ENCODE results near the gene XNDC1N. TPM values are rescaled to one million over a fixed set of nuclear protein-coding genes. Genes with fewer than 3 reads are reported as not detected.

The XNDC1N gene
- total and polyA plus RNA-seq, 9 of the 15 experiments (the other 6 are each of a cell fraction or from before 2014, with no cell fraction given) = 6.8 to 11.4 (median 9.7) TPM

- TF ChIP-seq ZNF398 (CRISPR knock-in tag; IDR thresholded peaks at IDR 0.05) (no peak), ZNF3 (CRISPR knock-in tag; IDR thresholded peaks at IDR 0.05) (no peak), JUN (IDR thresholded peaks at IDR 0.05; ENCODE audit: borderline replicate concordance, low read depth, low read length) (no peak), JUN (CRISPR knock-in tag; IDR thresholded peaks at IDR 0.05; ENCODE audit: borderline replicate concordance) (no peak), MAFG (tag; conservative IDR thresholded peaks at IDR 0.05) (no peak), TBP (optimal IDR thresholded peaks at IDR 0.05; ENCODE audit: low read depth, low read length) (no peak), ATF1 (CRISPR knock-in tag; IDR thresholded peaks at IDR 0.05) (no peak), ATF1 (tag; IDR thresholded peaks at IDR 0.05) (no peak), ZNF431 (CRISPR knock-in tag; IDR thresholded peaks at IDR 0.05) (0 out of 2 replicates have a peak, but pooled peaks have one; percentile 21), ZNF280B (CRISPR knock-in tag; IDR thresholded peaks at IDR 0.05) (no peak), ZNF589 (CRISPR knock-in tag; IDR thresholded peaks at IDR 0.05; ENCODE audit: low read depth) (no peak), AFF4 (CRISPR knock-in tag; IDR thresholded peaks at IDR 0.05) (no peak), CGGBP1 (CRISPR knock-in tag; IDR thresholded peaks at IDR 0.05) (no peak), ZBTB5 (IDR thresholded peaks at IDR 0.05) (no peak), ZNF41 (CRISPR knock-in tag; conservative IDR thresholded peaks at IDR 0.05) (no peak), E4F1 (CRISPR knock-in tag; IDR thresholded peaks at IDR 0.05; ENCODE audit: borderline replicate concordance) (no peak), HEY1 (CRISPR knock-in tag; IDR thresholded peaks at IDR 0.05; ENCODE audit: borderline replicate concordance) (no peak)
These were observed 20.2 kb downstream of the XNDC1N start (continued) for GRCh38 chr11:71908218-71908617.
